CD4-positive, alpha-beta T cell treated with Interferon gamma for 1 hour (primary cell): ENCODE results near the gene PHC2.
"Not testable (repeated sequence)": the region's sequence is repeated elsewhere in the genome, so short reads cannot be mapped to it uniquely, and the experiment has no call there.

Experiments used
- DNase-seq: peaks from one replicate; pipeline ENCODE4 v3.0.0-alpha.2; 2020

PHC2 gene

GRCh38 chr1:33324677-33325575 lies 106.0 kb downstream of the PHC2 start:
- DNase-seq: no peak

- DNase-seq: no peak
Observed at GRCh38 chr1:33323663-33324477, 107.0 kb downstream of the PHC2 start.

- no peak for DNase-seq
Observed at GRCh38 chr1:33322870-33323585, 107.9 kb downstream of the PHC2 start.

GRCh38 chr1:33322109-33322508 lies 108.8 kb downstream of the PHC2 start:
- DNase-seq: no peak

- DNase-seq: no peak
Observed at GRCh38 chr1:33321178-33321577, 109.7 kb downstream of the PHC2 start.

GRCh38 chr1:33320619-33321165 lies 110.2 kb downstream of the PHC2 start, which contains the start of gene A3GALT2:
A3GALT2 (minus strand) TSS chr1:33321098; CDS start chr1:33321098, 0 bp downstream.
- DNase-seq: no peak

- DNase-seq: no peak
Observed at GRCh38 chr1:33319949-33320618, 110.8 kb downstream of the PHC2 start.

GRCh38 chr1:33319186-33319948 lies 111.5 kb downstream of the PHC2 start:
- DNase-seq: no peak

- no peak for DNase-seq
Observed at GRCh38 chr1:33317946-33318345, 112.9 kb downstream of the PHC2 start.

- DNase-seq: no peak
Observed at GRCh38 chr1:33317354-33317753, 113.5 kb downstream of the PHC2 start.

GRCh38 chr1:33316601-33317000 lies 114.3 kb downstream of the PHC2 start:
- no peak for DNase-seq

- DNase-seq: no peak
Observed at GRCh38 chr1:33314416-33314815, 116.5 kb downstream of the PHC2 start.

- DNase-seq: no peak
Observed at GRCh38 chr1:33312413-33312749, 118.5 kb downstream of the PHC2 start.

GRCh38 chr1:33311706-33312412 lies 119.0 kb downstream of the PHC2 start:
- DNase-seq: no peak

GRCh38 chr1:33310702-33311101 lies 120.2 kb downstream of the PHC2 start:
- DNase-seq: no peak

- DNase-seq: not testable (repeated sequence)
Observed at GRCh38 chr1:33309351-33309750, 121.5 kb downstream of the PHC2 start.

GRCh38 chr1:33307494-33307864 lies 123.4 kb downstream of the PHC2 start:
- DNase-seq: no peak

GRCh38 chr1:33306653-33307493 lies 124.0 kb downstream of the PHC2 start:
- DNase-seq: no peak

GRCh38 chr1:33305816-33306652 lies 124.9 kb downstream of the PHC2 start:
- DNase-seq: no peak
